H1 (cell line): Measurements from ENCODE around the gene C3orf22. TPM values are rescaled to one million over a fixed set of nuclear protein-coding genes. Genes with fewer than 3 reads are reported as not detected.

Experiments used
- BACH1 ChIP-seq: IDR thresholded peaks from 2 replicates; pipeline ENCODE4 v1.6.1; 2012; ENCODE audit warnings: low read length, improper control_type of control experiment
- CTCF ChIP-seq, 3 experiments: IDR thresholded peaks; 1 replicate in 2 of 3; 2 replicates in 1 of 3; pipeline versions ENCODE4 v1.5.1 to v1.6.1; 2011; ENCODE audit warnings: low read length in 3 of 3, mild to moderate bottlenecking in 3 of 3, inconsistent platforms in 2 of 3, low read depth in 1 of 3, moderate library complexity in 1 of 3; ENCODE audit not compliant: insufficient read depth in 1 of 3; ENCODE audit errors: control extremely low read depth in 1 of 3
- HDAC2 ChIP-seq, 2 experiments: fragments of 300-600 bp in 1 of 2; sonication (generic) in 1 of 2; IDR thresholded peaks; 2 replicates each; pipeline ENCODE4 v1.6.1; 2011 to 2012; ENCODE audit warnings: low read depth in 2 of 2, low read length in 2 of 2, mild to moderate bottlenecking in 2 of 2, moderate library complexity in 2 of 2, borderline replicate concordance in 1 of 2, inconsistent platforms in 1 of 2
- HDAC6 ChIP-seq: IDR thresholded peaks from one replicate; pipeline ENCODE4 v1.7.1; 2012; ENCODE audit warnings: low read depth, mild to moderate bottlenecking, inconsistent platforms, low read length, moderate library complexity
- NRF1 ChIP-seq: IDR thresholded peaks from 2 replicates; pipeline ENCODE4 v1.6.1; 2011; ENCODE audit warnings: mild to moderate bottlenecking, low read depth, low read length, improper control_type of control experiment
- RBBP5 ChIP-seq: IDR thresholded peaks from 2 replicates; pipeline ENCODE4 v1.7.1; 2012; ENCODE audit warnings: low read depth, mild to moderate bottlenecking, inconsistent platforms, low read length, moderate library complexity, borderline replicate concordance
- SIN3A ChIP-seq, 2 experiments: IDR thresholded peaks in 1 of 2; conservative IDR thresholded peaks in 1 of 2; 2 replicates each; pipeline ENCODE4 v1.6.1; 2011 to 2012; ENCODE audit warnings: low read length in 2 of 2, improper control_type of control experiment in 1 of 2, low read depth in 1 of 2, mild to moderate bottlenecking in 1 of 2
- SP2 ChIP-seq: IDR thresholded peaks from 2 replicates; pipeline ENCODE4 v1.6.1; 2012; ENCODE audit warnings: mild to moderate bottlenecking, low read length, inconsistent platforms
- polyA plus RNA-seq, 7 experiments: library from polyadenylated mRNA; depleted of rRNA in 3 of 7; stranded (reverse) in 5 of 7; unstranded in 2 of 7; fragments of >200 nt in 5 of 7; fragments of 200-250 nt in 2 of 7; gene quantifications; 1 replicate in 5 of 7; 2 replicates in 1 of 7; 4 replicates in 1 of 7; pipeline versions ENCODE4 v1.2.1 to v1.2.3, GENCODE V29; 2011 to 2013; ENCODE audit warnings: missing spikeins in 2 of 7, mixed read lengths in 2 of 7
- total RNA-seq: library from RNA; stranded (reverse); fragmentation: NEBNext Ultra II Directional; extraction: Animal tissue kit (Norgen Biotek cat#: 25700); gene quantifications from 2 replicates; pipeline ENCODE4 v1.2.1, GENCODE V29; 2021

C3orf22 gene
- total and polyA plus RNA-seq, 2 of the 8 experiments (the other 6 are each of a cell fraction or from before 2014, with no cell fraction given) = not detected

GRCh38 chr3:126521122-126521891 lies 37.4 kb downstream of the C3orf22 start (continued):
- TF ChIP-seq RBBP5 (no peak), NRF1 (no peak), SP2 (no peak), BACH1 (no peak), HDAC6 (no peak), HDAC2 (IDR thresholded peaks at IDR 0.05; ENCODE audit: borderline replicate concordance in 1 of 2, low read depth in 2 of 2, low read length in 2 of 2) (no peak), SIN3A (conservative IDR thresholded peaks at IDR 0.05 in 1 of 2, IDR thresholded peaks at IDR 0.05 in 1 of 2; ENCODE audit: low read depth in 1 of 2, low read length in 2 of 2) (no peak), CTCF (IDR thresholded peaks at IDR 0.05; ENCODE audit: control extremely low read depth in 1 of 3, insufficient read depth in 1 of 3, low read depth in 1 of 3, low read length in 3 of 3) (no peak)
